Stomach smooth muscle (tissue), 2 donors: ENCODE data around the gene PIP4K2C.
A peak's percentile ranks its signal among the peaks of the same experiment; 100 is the strongest.

Experiments
- H3K27ac ChIP-seq: one replicate; pipeline ENCODE4 v1.7.0; 2013; ENCODE audit warnings: mild to moderate bottlenecking, low read length, inconsistent platforms
- H3K27me3 ChIP-seq, 2 donors: one replicate each; pipeline ENCODE4 v1.7.0; 2013; ENCODE audit warnings: low read length in 2 of 2; ENCODE audit not compliant: insufficient read depth in 2 of 2, control insufficient read depth in 1 of 2
- H3K36me3 ChIP-seq, 2 donors: one replicate each; pipeline ENCODE4 v1.7.0; 2013; ENCODE audit warnings: low read length in 2 of 2; ENCODE audit not compliant: control insufficient read depth in 2 of 2, insufficient read depth in 2 of 2
- H3K4me1 ChIP-seq: one replicate; pipeline ENCODE4 v1.7.0; 2013; ENCODE audit warnings: low read length; ENCODE audit not compliant: control insufficient read depth, insufficient read depth
- H3K4me3 ChIP-seq, 2 donors: one replicate each; pipeline ENCODE4 v1.7.0; 2013; ENCODE audit warnings: low read length in 2 of 2
- H3K9ac ChIP-seq, 2 donors: one replicate each; pipeline ENCODE4 v1.7.0; 2013; ENCODE audit warnings: low read length in 2 of 2, mild to moderate bottlenecking in 1 of 2
- H3K9me3 ChIP-seq, 2 donors: one replicate each; pipeline ENCODE4 v1.7.0; 2013; ENCODE audit warnings: low read length in 2 of 2; ENCODE audit not compliant: control insufficient read depth in 2 of 2
- donor health status: healthy.
- donor health status: Pancreatic carcinoma.

Gene PIP4K2C

GRCh38 chr12:57549909-57550640, 40.9 kb upstream of the PIP4K2C start, which contains the start of gene KIF5A:
Gene KIF5A (plus strand): TSS chr12:57550044. CDS start chr12:57550272, 228 bp downstream.
- Histone ChIP-seq H3K27ac (no peak within 1 kb of the TSS), H3K36me3 (no peaks in the 10 kb centered on the region), H3K27me3 (peaks cover 30 to 34% of the 10 kb centered on the region in 2 donors), H3K4me1 (peaks cover 18% of the 10 kb centered on the region), H3K4me3 (peak within 1 kb of the TSS; percentile 58 to 69), H3K9ac (peak within 1 kb of the TSS in 1 of 2 donors; percentile 5), H3K9me3 (no peaks in the 10 kb centered on the region)

GRCh38 chr12:57550641-57551549, 40.1 kb upstream of the PIP4K2C start:
- peaks cover 30 to 34% of the 10 kb centered on the region in 2 donors for H3K27me3 ChIP-seq
- no peak overlapping the region for H3K9ac ChIP-seq
- no peak overlapping the region for H3K27ac ChIP-seq
- no peaks in the 10 kb centered on the region for H3K36me3 ChIP-seq
- peaks cover 12% of the 10 kb centered on the region for H3K4me1 ChIP-seq
- peak overlapping the region in 1 of 2 donors; percentile 69 for H3K4me3 ChIP-seq
- H3K9me3 ChIP-seq: no peaks in the 10 kb centered on the region

GRCh38 chr12:57551637-57552305, 39.2 kb upstream of the PIP4K2C start:
- Histone ChIP-seq H3K4me1 (peaks cover 7% of the 10 kb centered on the region), H3K27ac (no peak overlapping the region), H3K36me3 (no peaks in the 10 kb centered on the region), H3K27me3 (peaks cover 30 to 34% of the 10 kb centered on the region in 2 donors), H3K9ac (no peak overlapping the region), H3K9me3 (no peaks in the 10 kb centered on the region), H3K4me3 (no peak overlapping the region)

GRCh38 chr12:57552306-57552651, 38.7 kb upstream of the PIP4K2C start:
- Histone ChIP-seq H3K9me3 (no peaks in the 10 kb centered on the region), H3K27ac (no peak overlapping the region), H3K4me3 (no peak overlapping the region), H3K9ac (no peak overlapping the region), H3K4me1 (peaks cover 7% of the 10 kb centered on the region), H3K36me3 (no peaks in the 10 kb centered on the region), H3K27me3 (peaks cover 30 to 34% of the 10 kb centered on the region in 2 donors)

- H3K27ac ChIP-seq: no peak overlapping the region
- H3K4me3 ChIP-seq: no peak overlapping the region
- no peaks in the 10 kb centered on the region for H3K9me3 ChIP-seq
- H3K36me3 ChIP-seq: no peaks in the 10 kb centered on the region
- peaks cover 30 to 34% of the 10 kb centered on the region in 2 donors for H3K27me3 ChIP-seq
- peaks cover 7% of the 10 kb centered on the region for H3K4me1 ChIP-seq
- no peak overlapping the region for H3K9ac ChIP-seq
Observed at GRCh38 chr12:57552835-57553313, 38.1 kb upstream of the PIP4K2C start.

- Histone ChIP-seq H3K9me3 (no peaks in the 10 kb centered on the region), H3K9ac (no peak overlapping the region), H3K27ac (no peak overlapping the region), H3K36me3 (no peaks in the 10 kb centered on the region), H3K4me3 (no peak overlapping the region), H3K27me3 (peaks cover 27 to 31% of the 10 kb centered on the region in 2 donors), H3K4me1 (peaks cover 7% of the 10 kb centered on the region)
Observed at GRCh38 chr12:57553343-57554202, 37.4 kb upstream of the PIP4K2C start.

GRCh38 chr12:57554453-57554852, 36.5 kb upstream of the PIP4K2C start:
- H3K4me3 ChIP-seq: no peak overlapping the region
- no peaks in the 10 kb centered on the region for H3K36me3 ChIP-seq
- no peak overlapping the region for H3K27ac ChIP-seq
- no peak overlapping the region for H3K9ac ChIP-seq
- peaks cover 7% of the 10 kb centered on the region for H3K4me1 ChIP-seq
- no peaks in the 10 kb centered on the region for H3K9me3 ChIP-seq
- H3K27me3 ChIP-seq: peaks cover 18 to 23% of the 10 kb centered on the region in 2 donors

- Histone ChIP-seq H3K4me1 (peaks cover 4% of the 10 kb centered on the region), H3K4me3 (no peak overlapping the region), H3K36me3 (no peaks in the 10 kb centered on the region), H3K27me3 (peaks cover 14 to 22% of the 10 kb centered on the region in 2 donors), H3K9me3 (no peaks in the 10 kb centered on the region), H3K9ac (no peak overlapping the region), H3K27ac (no peak overlapping the region)
Observed at GRCh38 chr12:57554897-57555296, 36.1 kb upstream of the PIP4K2C start.

- no peaks in the 10 kb centered on the region for H3K36me3 ChIP-seq
- H3K4me1 ChIP-seq: no peaks in the 10 kb centered on the region
- H3K9me3 ChIP-seq: no peaks in the 10 kb centered on the region
- H3K27me3 ChIP-seq: peaks cover 0 to 2% of the 10 kb centered on the region in 2 donors
- no peak overlapping the region for H3K9ac ChIP-seq
- no peak overlapping the region for H3K4me3 ChIP-seq
- no peak overlapping the region for H3K27ac ChIP-seq
Observed at GRCh38 chr12:57558864-57559263, 32.1 kb upstream of the PIP4K2C start.

GRCh38 chr12:57560516-57560915, 30.5 kb upstream of the PIP4K2C start:
- no peaks in the 10 kb centered on the region for H3K36me3 ChIP-seq
- H3K9ac ChIP-seq: no peak overlapping the region
- peaks cover 0 to 2% of the 10 kb centered on the region in 2 donors for H3K27me3 ChIP-seq
- no peaks in the 10 kb centered on the region for H3K9me3 ChIP-seq
- no peak overlapping the region for H3K27ac ChIP-seq
- H3K4me3 ChIP-seq: no peak overlapping the region
- H3K4me1 ChIP-seq: no peaks in the 10 kb centered on the region
